Activated T-helper 2 cell treated with anti-CD3 and anti-CD28 coated beads, Interferon-gamma antibody, Interleukin-2, Interleukin-4, amounts not matched to agents 10 μg/mL and 5 μg/mL and 100 μg/mL, durations not matched to agents 14 hours and 24 hours and 36 hours (primary cell): Measurements from ENCODE around the gene KDSR. TPM values are rescaled to one million over a fixed set of nuclear protein-coding genes. Genes with fewer than 3 reads are reported as not detected.

Experiments used
- DNase-seq: peaks from one replicate; pipeline ENCODE4 v3.0.0; 2021; ENCODE audit warnings: low spot score
- H3K27ac Mint-ChIP-seq: one replicate; pipeline ENCODE4 v1.8.0; 2021; ENCODE audit warnings: mixed read lengths
- H3K27me3 Mint-ChIP-seq: one replicate; pipeline ENCODE4 v1.8.0; 2021; ENCODE audit warnings: low read depth, mixed read lengths
- H3K36me3 Mint-ChIP-seq: one replicate; pipeline ENCODE4 v1.8.0; 2021; ENCODE audit warnings: low read depth, mixed read lengths
- H3K4me1 Mint-ChIP-seq: one replicate; pipeline ENCODE4 v1.8.0; 2021; ENCODE audit warnings: low read depth, mixed read lengths
- H3K4me3 Mint-ChIP-seq: one replicate; pipeline ENCODE4 v1.8.0; 2021; ENCODE audit warnings: low read depth, mild to moderate bottlenecking, moderate library complexity, mixed read lengths
- H3K9me3 Mint-ChIP-seq: one replicate; pipeline ENCODE4 v1.8.0; 2021; ENCODE audit warnings: mixed read lengths
- intact Hi-C: fragments of 100-400 bp; cut with micrococcal nuclease; formaldehyde crosslinking; loops from one replicate; pipeline ENCODE4 v1.15.1; 2023
- total RNA-seq: library from RNA; stranded (reverse); gene quantifications from 2 replicates; pipeline ENCODE4 v1.2.3, GENCODE V29; 2022

Gene KDSR
- total RNA-seq, 1 donor from 2014 or later: 76.1 TPM

DNA sequence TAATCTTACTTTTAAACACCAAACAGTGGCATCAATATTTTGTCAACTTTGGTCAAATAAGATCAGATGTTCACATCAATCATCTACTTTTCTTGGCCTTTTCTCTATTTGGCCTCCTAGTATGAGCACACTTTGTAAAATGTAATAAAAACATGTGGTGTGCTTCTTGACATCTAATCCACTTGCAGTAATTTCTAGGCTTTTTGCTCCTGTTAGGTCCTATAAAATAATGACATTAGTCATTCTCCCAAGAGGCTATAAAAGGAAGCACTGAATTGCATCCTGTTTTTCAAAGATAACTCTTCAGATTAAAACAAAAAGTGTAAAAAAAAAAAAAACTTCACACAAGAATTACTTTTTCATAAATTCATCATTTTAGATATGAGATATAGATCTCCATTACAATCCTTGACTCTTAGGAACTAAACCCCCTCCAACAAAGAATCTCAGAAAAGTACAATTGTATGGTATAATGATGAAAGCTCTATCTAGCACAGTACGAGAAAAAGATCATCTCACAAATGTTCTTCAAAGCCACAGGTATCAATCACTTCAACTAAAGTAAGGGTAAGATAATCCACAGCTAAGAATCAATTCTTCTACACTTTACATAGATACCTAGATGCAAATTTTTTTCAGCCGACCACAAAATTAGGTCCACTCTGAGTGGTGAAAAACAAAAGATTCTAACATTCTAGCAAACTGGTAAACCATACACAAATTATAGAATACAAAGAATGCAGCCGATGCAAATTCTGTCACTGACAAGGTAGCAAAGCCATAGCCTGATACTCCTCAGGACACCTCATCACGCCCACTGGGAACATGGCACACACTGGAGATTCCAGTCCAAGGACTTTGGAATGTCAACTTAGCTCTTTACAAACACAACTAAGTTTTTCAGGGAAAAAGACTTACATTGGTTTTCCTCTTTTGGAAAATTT lies 50.1 kb downstream of the KDSR start:
- no peaks in the 10 kb centered on the region for H3K9me3 Mint-ChIP-seq
- H3K36me3 Mint-ChIP-seq: peaks cover 62% of the 10 kb centered on the region
- DNase-seq: no peak
- H3K27ac Mint-ChIP-seq: peak overlapping the region; percentile 80
- intact Hi-C loops: loop anchor here (1.0 to 10.0 kb wide), 6 partner anchors 17 to 790 kb away; partner anchors contain the start of genes PHLPP1 and VPS4B
- H3K27me3 Mint-ChIP-seq: no peaks in the 10 kb centered on the region
- peak overlapping the region; percentile 88 for H3K4me3 Mint-ChIP-seq
- peaks cover 42% of the 10 kb centered on the region for H3K4me1 Mint-ChIP-seq

DNA sequence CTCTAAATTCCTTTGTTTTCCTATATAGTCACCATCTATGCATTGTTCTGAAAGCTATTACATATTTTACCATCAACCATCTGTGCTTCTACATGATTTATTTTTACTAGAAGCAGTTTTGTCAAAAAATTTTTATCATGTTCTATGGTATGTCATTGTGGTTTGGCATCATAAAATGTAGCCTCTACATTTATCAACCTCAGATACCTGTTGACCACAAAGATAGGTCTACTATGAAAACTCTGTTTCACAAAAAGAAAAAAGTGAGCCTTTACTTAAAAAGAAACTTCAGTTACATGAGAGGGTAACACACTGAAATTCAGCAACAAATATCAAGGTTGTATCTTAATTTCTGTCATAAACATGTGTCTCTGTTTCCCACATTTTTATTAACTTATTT lies 51.1 kb downstream of the KDSR start:
- Mint-ChIP-seq H3K4me3 (peak overlapping the region; percentile 88), H3K4me1 (peaks cover 47% of the 10 kb centered on the region), H3K27ac (peak overlapping the region; percentile 43), H3K36me3 (peaks cover 71% of the 10 kb centered on the region), H3K27me3 (no peaks in the 10 kb centered on the region), H3K9me3 (no peaks in the 10 kb centered on the region)
- DNase-seq: no peak
- intact Hi-C loops: loop anchor here (1.0 to 10.0 kb wide), 6 partner anchors 16 to 789 kb away; partner anchors contain the start of genes PHLPP1 and VPS4B

DNA sequence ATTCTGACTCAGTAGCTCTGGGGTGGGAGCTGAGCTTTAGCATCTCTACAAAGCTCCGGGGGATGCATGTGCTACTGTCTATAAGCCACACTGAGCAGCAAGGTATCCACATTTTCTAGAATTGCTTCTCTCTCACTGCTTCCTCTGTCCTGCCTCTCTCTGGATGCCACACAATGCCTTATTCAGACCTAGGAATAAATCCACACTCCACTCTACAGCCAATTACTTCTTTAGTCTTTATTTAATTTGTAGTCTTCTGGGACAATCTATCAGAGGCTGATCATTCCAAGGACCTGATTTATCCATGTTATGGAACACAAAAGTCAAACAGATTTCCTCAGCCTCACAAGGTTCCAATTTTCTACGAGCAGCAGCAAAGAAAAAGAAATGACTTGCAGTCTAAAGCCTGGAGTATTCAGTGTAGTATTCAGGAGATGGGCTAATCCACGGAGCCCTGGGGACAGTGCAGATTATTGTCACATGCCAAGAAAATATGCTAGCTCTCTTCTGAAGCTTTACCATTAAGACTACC lies 51.8 kb downstream of the KDSR start:
- no peak overlapping the region for H3K27ac Mint-ChIP-seq
- H3K4me3 Mint-ChIP-seq: peak overlapping the region; percentile 88
- intact Hi-C loops: loop anchor here (5.0 to 10.0 kb wide), 5 partner anchors 48 to 788 kb away; partner anchors contain the start of genes PHLPP1 and VPS4B
- H3K9me3 Mint-ChIP-seq: no peaks in the 10 kb centered on the region
- H3K36me3 Mint-ChIP-seq: peaks cover 77% of the 10 kb centered on the region
- H3K4me1 Mint-ChIP-seq: peaks cover 54% of the 10 kb centered on the region
- H3K27me3 Mint-ChIP-seq: no peaks in the 10 kb centered on the region
- DNase-seq: no peak

DNA sequence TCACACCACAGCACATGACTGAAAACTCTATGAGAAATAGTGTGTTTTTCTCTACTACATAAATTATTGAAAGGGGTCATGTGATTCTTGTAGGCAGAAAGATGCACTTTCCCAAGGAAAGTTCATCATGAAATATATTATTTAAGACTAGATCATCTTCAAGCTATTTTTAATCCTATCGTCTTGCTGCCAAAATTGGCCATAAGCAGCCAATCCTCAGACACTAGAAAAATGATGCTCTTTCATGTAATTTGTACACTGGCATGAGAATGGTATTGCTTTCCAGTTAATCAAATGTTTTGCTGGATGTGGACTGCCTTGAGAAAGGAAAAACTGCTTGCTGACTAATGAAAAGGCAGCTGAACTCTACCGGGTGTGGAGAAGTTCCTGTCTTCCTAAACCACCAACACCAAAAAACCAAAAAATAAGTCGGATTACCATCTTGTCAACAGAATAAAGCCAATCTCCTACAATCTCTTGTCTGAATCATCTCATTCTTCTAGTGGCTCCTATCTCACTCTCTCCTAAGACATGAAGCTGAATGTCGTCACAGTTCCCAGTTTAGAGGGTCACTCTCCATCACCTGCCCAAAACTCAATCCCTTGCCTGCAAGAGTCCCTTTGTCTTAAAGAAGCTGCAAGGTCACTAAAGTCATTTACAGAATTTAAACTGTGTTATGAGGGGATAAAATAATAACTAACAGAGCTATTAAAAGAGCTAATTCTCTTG lies 52.8 kb downstream of the KDSR start:
- Mint-ChIP-seq H3K4me1 (peaks cover 60% of the 10 kb centered on the region), H3K9me3 (no peaks in the 10 kb centered on the region), H3K27ac (peak overlapping the region; percentile 5), H3K27me3 (no peaks in the 10 kb centered on the region), H3K36me3 (peaks cover 82% of the 10 kb centered on the region), H3K4me3 (peak overlapping the region; percentile 88)
- no peak for DNase-seq
- intact Hi-C loops: loop anchor here (10.0 kb wide), 2 partner anchors 469 to 599 kb away; partner anchors contain the start of gene PHLPP1

DNA sequence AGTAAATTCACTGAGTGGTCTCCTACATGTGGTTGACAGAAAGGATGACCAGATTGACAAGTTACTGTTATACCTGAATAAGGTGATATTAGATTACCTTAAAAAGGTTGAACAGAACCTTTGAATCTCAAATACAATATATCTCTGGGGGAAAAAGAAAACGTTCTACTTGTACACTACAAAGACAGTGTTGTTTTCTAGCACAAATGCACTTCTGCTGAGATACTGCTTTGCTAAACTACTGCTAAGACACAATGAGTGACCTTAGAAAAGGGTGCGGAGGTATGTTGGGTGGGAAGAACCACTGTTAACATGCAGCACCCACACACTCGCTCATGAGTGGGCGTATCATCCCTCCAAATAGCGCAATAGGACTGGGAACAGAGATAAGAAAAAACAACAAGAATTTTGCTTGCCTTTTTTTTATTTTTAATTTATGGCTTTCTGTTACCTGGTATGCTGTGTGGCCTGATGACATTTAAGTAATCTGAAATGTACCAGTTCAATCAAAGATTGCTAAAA lies 53.5 kb downstream of the KDSR start:
- intact Hi-C loops: loop anchor here (10.0 kb wide), 2 partner anchors 469 to 599 kb away; partner anchors contain the start of gene PHLPP1
- Mint-ChIP-seq H3K36me3 (peaks cover 75% of the 10 kb centered on the region), H3K4me3 (peak overlapping the region; percentile 88), H3K27me3 (no peaks in the 10 kb centered on the region), H3K9me3 (no peaks in the 10 kb centered on the region), H3K27ac (no peak overlapping the region), H3K4me1 (peaks cover 63% of the 10 kb centered on the region)
- no peak for DNase-seq

DNA sequence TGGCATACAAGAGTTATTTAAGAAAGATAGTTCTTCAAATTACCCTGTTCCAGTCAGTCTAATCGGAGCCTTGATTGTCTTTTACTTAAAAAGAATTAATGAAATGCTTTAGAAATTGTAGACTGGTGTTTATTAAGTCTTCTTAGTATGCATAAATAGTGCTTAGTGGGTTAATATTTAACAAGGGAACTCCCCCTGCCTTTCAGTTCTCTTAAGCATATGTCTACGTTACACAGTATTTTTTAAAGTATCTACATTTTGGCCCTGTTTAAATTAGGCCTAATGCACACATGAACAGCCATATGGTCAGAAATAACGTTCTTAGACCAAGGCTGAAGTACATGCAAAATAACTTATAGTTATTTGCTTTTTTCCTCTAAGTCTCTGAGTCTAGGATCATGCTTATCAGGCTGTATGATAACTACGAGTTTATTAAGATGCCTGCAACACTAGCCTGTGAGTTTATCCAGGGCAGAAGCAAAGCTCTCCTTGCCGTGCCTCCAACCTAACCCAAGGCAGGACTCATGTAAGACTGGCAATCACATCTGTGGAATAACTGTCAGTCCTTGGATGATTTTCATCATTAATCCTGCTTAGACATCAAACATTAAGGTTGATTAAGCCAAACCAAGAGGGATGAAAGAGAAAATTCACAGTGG lies 54.1 kb downstream of the KDSR start:
- Mint-ChIP-seq H3K36me3 (peaks cover 70% of the 10 kb centered on the region), H3K27ac (no peak overlapping the region), H3K27me3 (no peaks in the 10 kb centered on the region), H3K4me1 (peaks cover 67% of the 10 kb centered on the region), H3K9me3 (no peaks in the 10 kb centered on the region), H3K4me3 (peak overlapping the region; percentile 67)
- DNase-seq: no peak
- intact Hi-C loops: loop anchor here (10.0 kb wide), 2 partner anchors 468 to 598 kb away; partner anchors contain the start of gene PHLPP1

DNA sequence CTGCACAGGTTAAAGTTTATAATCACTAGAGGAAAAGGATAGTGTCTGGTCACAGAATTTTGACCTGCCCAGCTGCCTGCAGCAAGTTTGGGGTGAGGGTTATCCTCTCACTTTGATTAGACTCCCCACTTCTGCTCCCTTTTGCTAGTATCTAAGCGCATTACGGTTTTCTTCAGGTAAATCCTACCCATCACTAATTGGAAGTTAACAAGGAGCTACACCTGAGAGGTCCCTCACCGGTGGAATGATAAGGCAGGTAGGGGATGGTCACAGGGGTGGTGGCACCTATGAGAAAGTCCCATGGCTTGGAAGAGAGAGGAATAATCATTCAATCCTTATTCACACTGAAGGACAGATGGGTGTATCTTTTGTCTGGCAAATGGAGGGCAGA lies 55.0 kb downstream of the KDSR start:
- no peaks in the 10 kb centered on the region for H3K27me3 Mint-ChIP-seq
- intact Hi-C loops: loop anchor here (10.0 kb wide), 2 partner anchors 467 to 597 kb away; partner anchors contain the start of gene PHLPP1
- DNase-seq: no peak
- H3K27ac Mint-ChIP-seq: no peak overlapping the region
- H3K4me3 Mint-ChIP-seq: peak overlapping the region; percentile 19
- peaks cover 67% of the 10 kb centered on the region for H3K36me3 Mint-ChIP-seq
- H3K4me1 Mint-ChIP-seq: peaks cover 74% of the 10 kb centered on the region
- no peaks in the 10 kb centered on the region for H3K9me3 Mint-ChIP-seq

DNA sequence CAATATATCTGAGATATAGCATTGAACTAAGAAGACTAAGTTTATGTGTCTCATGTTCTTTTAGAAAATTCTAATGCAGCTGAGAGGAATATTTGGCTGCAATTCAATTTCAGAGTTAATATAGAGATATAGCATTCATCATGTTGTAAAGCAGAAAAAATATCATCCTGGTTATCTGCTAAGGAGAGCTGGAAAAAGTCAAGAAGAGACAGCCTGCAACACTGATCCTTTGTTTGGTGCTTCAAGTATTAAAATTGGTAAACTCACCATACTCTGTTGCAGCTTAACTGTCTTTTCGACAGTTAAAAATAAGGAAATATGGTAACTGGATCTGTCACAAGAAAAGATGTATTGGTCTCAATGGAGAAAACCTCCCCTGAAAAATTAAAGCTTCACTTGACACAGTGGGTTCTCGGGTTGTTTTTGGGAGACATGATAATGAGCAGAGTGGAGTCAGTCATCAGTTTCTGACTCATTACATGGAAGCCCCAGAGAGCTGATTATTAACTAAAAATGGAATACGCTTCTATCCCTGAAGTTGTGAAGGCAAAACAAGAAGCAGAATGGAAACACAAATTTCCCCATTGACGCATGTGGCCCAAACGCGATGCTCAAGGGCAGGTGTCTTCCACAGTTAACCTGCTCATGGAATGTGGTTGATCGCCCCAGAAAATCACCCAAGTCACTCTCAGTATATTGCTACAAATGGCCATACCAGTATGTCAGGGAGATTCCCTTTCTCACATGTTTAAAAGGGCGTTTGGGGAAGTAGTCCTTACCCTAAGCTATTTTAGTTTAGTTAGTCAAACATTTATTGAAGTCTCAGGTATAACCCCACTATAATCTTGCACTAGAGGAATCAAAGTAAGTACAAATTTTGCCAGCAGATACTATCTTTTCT lies 55.6 kb downstream of the KDSR start:
- Mint-ChIP-seq H3K9me3 (no peaks in the 10 kb centered on the region), H3K36me3 (peaks cover 67% of the 10 kb centered on the region), H3K27me3 (no peaks in the 10 kb centered on the region), H3K4me3 (no peak overlapping the region), H3K27ac (peak overlapping the region; percentile 13), H3K4me1 (peaks cover 79% of the 10 kb centered on the region)
- DNase-seq: no peak
- intact Hi-C loops: loop anchor here (10.0 kb wide), 2 partner anchors 467 to 597 kb away; partner anchors contain the start of gene PHLPP1

DNA sequence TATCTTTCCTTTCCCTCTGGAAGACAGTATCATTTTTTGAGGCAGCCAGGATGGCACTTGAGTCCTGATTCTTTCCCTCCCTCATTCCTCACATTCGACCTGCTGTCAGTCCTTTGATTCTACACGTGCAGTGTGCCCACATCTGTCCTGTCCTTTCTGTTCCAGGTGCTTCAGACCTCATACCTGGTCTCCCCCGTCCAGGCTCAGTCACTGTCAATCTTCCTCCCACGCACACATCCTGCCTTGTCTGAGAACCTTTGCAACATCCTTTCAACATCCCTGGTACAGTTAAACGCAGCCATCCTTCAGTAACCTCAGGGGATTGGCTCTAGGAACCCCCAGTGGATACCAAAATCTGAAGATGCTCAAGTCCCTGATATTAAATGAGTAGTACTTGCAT lies 57.6 kb downstream of the KDSR start:
- H3K4me3 Mint-ChIP-seq: no peak overlapping the region
- no peaks in the 10 kb centered on the region for H3K9me3 Mint-ChIP-seq
- peaks cover 65% of the 10 kb centered on the region for H3K36me3 Mint-ChIP-seq
- H3K27me3 Mint-ChIP-seq: no peaks in the 10 kb centered on the region
- intact Hi-C loops: no loop called here
- no peak for DNase-seq
- H3K4me1 Mint-ChIP-seq: peaks cover 78% of the 10 kb centered on the region
- H3K27ac Mint-ChIP-seq: no peak overlapping the region

DNA sequence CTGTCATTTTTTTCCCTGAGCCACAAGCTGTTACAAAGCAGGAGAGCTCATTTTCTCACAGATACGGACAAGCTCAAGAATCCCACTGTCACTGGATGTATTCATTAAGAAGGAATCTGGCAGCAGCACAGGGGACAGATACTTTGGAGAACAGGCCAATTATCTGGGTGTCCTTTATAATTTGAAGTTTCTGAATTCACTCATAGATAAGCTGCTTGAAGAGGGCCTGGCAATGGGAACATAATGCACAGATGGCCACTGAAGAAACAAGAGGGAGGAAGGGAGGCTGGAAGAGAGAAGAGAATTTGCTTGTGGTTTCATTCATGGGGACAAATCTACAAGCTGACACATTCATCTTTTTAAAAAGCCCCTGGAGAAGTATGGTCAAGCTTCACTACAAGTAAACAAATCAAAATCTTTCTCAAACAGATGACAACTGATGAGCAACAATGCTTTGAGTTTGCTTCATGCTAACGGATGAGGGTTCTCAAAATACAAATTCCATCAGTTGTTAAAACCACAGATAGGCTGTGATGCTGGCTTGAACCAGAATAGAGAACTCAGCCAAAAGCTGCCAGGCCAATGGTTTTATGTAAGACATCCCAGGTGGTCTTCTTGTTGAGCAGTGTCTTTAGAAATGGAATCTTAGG lies 59.3 kb downstream of the KDSR start:
- peaks cover 64% of the 10 kb centered on the region for H3K36me3 Mint-ChIP-seq
- no peak overlapping the region for H3K27ac Mint-ChIP-seq
- no peaks in the 10 kb centered on the region for H3K27me3 Mint-ChIP-seq

More for the DNA sequence above, 59.3 kb downstream of the KDSR start:
- H3K4me1 Mint-ChIP-seq: peaks cover 76% of the 10 kb centered on the region
- intact Hi-C loops: no loop called here
- H3K9me3 Mint-ChIP-seq: no peaks in the 10 kb centered on the region
- H3K4me3 Mint-ChIP-seq: no peak overlapping the region
- no peak for DNase-seq
